CMK (cell line): ENCODE data around the gene TIAM2.

Experiments
- DNase-seq: peaks from one replicate; pipeline ENCODE4 v3.0.0-alpha.2; 2010; ENCODE audit warnings: low read depth

TIAM2 gene

DNA sequence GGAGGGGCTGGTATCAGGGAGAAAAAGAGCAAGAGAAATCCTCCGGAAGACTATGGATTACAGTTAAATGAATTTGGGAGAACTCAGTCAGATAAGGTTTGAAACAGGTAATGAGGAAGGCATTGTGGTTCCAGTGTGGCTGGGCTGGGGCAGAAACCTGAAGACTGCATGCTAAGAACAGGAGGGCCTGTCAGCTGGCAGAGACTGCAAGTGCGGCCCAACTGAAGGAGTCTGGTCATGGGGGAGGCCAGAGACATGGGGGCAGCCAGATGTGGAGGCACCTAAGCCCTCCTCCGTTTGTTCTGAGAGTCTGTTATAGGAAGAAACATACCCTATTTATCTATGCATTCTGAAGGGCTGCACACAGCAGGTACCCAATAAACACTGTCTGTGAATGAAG lies 302.6 kb downstream of the TIAM2 start:
- DNase-seq, result no peak

DNA sequence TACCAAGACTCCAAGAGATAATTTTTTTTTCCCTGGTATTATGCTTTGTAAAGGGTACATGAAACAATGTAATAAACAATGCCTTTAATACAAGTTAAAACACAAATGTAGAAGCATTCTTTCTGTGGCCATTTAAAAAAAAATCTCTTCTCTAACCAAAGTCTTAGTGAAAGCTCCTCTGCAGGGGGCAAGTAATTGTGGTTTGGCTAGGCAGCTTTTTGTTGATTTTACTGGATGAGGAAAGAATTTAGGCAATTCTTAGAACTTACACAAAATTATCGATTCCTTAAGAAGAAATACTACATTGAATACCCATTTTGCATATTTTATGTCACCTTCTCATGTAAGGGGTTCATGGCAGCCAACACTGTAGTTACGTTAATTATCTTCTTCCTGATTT lies 306.8 kb downstream of the TIAM2 start:
- no peak for DNase-seq

DNA sequence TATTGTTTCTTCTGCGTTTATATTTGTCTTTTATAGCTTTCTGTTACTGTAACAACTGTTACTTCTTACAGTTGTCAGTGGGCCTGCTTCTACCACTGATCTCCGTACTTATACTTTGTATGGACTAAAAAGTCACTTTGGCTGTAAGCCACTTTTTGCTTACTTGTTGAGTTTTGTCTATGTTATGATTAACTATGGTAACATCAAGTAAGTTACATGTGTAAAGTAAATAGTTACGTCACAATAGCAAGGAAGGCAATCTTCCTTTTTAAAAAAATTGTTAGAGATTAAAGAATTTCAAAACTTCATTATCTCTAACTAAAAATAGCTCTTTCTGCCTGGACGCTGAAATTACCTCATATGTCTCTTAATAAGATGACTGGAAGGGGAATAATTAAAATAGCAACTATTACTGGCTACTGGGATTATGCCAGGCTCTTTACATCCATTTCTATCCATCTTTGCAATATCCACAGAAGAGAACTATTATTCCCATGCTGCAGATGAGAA lies 308.3 kb downstream of the TIAM2 start:
- DNase-seq, result no peak

DNA sequence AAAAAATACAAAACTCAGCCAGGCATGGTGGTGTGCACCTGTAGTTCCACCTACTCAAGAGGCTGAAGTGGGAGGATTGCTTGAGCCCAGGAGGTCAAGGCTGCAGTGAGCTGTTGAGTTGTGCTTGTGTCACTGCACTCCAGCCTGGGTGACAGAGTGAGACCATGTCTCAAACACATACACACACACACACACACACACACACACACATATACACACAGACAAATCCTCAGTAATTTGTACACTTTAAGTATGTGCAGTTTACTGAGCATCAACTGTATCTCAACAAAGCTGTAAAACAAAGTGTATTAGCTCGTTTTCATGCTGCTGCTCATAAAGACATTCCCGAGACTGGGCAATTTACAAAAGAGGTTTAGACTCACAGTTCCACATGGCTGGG lies 311.8 kb downstream of the TIAM2 start:
- DNase-seq, result no peak
